ENCODE results near the gene FSTL5.

DNA sequence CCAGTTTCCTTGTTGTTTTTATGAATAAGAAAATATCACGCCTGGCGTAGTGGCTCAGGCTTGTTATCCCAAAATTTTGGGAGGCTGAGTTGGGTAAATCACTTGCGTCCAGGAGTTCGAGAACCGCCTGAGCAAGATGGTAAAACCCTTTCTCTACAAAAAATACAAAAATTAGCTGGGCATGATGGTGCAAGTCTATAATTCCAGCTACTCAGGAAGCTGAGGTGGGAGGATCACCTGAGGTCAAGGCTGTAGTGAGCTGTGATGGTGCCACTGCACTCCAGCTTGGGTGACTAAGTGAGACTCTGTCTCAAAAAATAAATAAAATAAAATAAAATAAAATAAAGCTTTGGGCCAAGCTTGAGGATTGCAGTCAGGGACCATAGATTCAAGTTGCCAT lies 827.2 kb downstream of the FSTL5 start:
- TF ChIP-seq ZNF23 (CRISPR knock-in tag; IDR thresholded peaks at IDR 0.05) (no peak), ZNF24 (IDR thresholded peaks at IDR 0.05) (no peak), RBM39 (optimal IDR thresholded peaks at IDR 0.05; ENCODE audit: low read depth, low read length) (no peak), SMC3 (conservative IDR thresholded peaks at IDR 0.05; ENCODE audit: insufficient read depth, low read depth, low read length) (no peak), TAF9B (IDR thresholded peaks at IDR 0.05; ENCODE audit: partially characterized antibody) (no peak), KDM5B (IDR thresholded peaks at IDR 0.05; ENCODE audit: insufficient replicate concordance, low read depth, low read length) (no peak), PTRF (tag; IDR thresholded peaks at IDR 0.05) (no peak)
